Left lung (tissue), 10 donors: Measurements from ENCODE around the gene SPIN1. TPM values are rescaled to one million over a fixed set of nuclear protein-coding genes. Genes with fewer than 3 reads are reported as not detected.

ENCODE experiments used
- ATAC-seq: fragments of 200-7000 bp; cut with Tn5 transposase; one replicate; pipeline ENCODE4 v1.9.1; 2020; ENCODE audit warnings: moderate library complexity
- DNase-seq, 4 donors: peaks; one replicate each; pipeline ENCODE4 v3.0.0-alpha.2; 2013 to 2020
- H3K27ac ChIP-seq, 2 donors: fragments of 200-600 bp; sonication (generic) in 1 of 2; one replicate each; pipeline versions ENCODE4 v1.5.0 to v1.8.0; 2020 to 2021
- H3K27me3 ChIP-seq, 2 donors: fragments of 200-600 bp; sonication (generic) in 1 of 2; one replicate each; pipeline versions ENCODE4 v1.5.0 to v1.8.0; 2020 to 2021
- H3K36me3 ChIP-seq, 2 donors: fragments of 200-600 bp; sonication (generic) in 1 of 2; one replicate each; pipeline versions ENCODE4 v1.5.0 to v1.8.0; 2020 to 2021
- H3K4me1 ChIP-seq, 2 donors: fragments of 200-600 bp; one replicate each; pipeline ENCODE4 v1.8.0; 2021
- H3K4me3 ChIP-seq, 2 donors: fragments of 200-600 bp; sonication (generic) in 1 of 2; one replicate each; pipeline versions ENCODE4 v1.5.0 to v1.8.0; 2020 to 2021; ENCODE audit warnings: mild to moderate bottlenecking in 1 of 2
- H3K9me3 ChIP-seq, 2 donors: fragments of 200-600 bp; sonication (generic) in 1 of 2; one replicate each; pipeline versions ENCODE4 v1.5.0 to v1.8.0; 2020 to 2021
- intact Hi-C, 2 donors: fragments of 100-400 bp; cut with DNase I; formaldehyde crosslinking; loops; one replicate each; pipeline versions ENCODE4 v1.11.2 to v1.14.2; 2022
- polyA plus RNA-seq, 6 donors: library from polyadenylated mRNA; unstranded; fragments of 120-200 nt; gene quantifications; one replicate each; pipeline ENCODE4 v1.2.1, GENCODE V29; 2013; ENCODE audit not compliant: insufficient read length in 6 of 6
- total RNA-seq, 2 donors: library from RNA; stranded (reverse); fragmentation: NEBNext Ultra II Directional; extraction: Animal tissue kit (Norgen Biotek cat#: 25700); gene quantifications; one replicate each; pipeline ENCODE4 v1.2.1, GENCODE V29; 2021
- TF ChIP-seq, protein P1 (sequence below), 2 donors: fragments of 200-600 bp; sonication (generic) in 1 of 2; IDR thresholded peaks; one replicate each; pipeline versions ENCODE4 v1.5.0 to v1.8.0; 2021; ENCODE audit warnings: antibody characterized with exemption in 2 of 2
- donor health status: DM: no; HTN: yes; CAD: no.
- donor health status: DM: no; HTN: no; CAD: no.

SPIN1 gene
- total and polyA plus RNA-seq, 8 donors, result 56.1 to 171 (median 152) TPM

DNA sequence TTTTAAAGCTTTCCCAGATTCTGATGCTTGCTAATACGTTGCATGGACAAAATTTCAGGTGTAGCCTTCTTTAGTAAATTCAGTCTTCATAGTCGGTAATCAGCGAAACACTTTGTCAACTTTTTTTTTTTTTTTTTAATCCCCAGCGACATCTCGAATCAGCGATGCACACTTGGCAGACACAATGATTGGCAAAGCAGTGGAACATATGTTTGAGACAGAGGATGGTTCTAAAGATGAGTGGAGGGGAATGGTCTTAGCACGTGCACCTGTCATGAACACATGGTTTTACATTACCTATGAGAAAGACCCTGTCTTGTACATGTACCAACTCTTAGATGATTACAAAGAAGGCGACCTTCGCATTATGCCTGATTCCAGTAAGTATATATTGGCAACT lies 80.0 kb downstream of the SPIN1 start:
- no peak for ATAC-seq
- Histone ChIP-seq H3K36me3 (peaks cover 0 to 33% of the 10 kb centered on the region in 2 donors), H3K4me1 (no peaks in the 10 kb centered on the region), H3K9me3 (no peaks in the 10 kb centered on the region), H3K27ac (no peak overlapping the region), H3K27me3 (no peaks in the 10 kb centered on the region), H3K4me3 (no peak overlapping the region)
- DNase-seq, result no peak
- intact Hi-C loops, result no loop called here
- TF ChIP-seq, protein P1, sequence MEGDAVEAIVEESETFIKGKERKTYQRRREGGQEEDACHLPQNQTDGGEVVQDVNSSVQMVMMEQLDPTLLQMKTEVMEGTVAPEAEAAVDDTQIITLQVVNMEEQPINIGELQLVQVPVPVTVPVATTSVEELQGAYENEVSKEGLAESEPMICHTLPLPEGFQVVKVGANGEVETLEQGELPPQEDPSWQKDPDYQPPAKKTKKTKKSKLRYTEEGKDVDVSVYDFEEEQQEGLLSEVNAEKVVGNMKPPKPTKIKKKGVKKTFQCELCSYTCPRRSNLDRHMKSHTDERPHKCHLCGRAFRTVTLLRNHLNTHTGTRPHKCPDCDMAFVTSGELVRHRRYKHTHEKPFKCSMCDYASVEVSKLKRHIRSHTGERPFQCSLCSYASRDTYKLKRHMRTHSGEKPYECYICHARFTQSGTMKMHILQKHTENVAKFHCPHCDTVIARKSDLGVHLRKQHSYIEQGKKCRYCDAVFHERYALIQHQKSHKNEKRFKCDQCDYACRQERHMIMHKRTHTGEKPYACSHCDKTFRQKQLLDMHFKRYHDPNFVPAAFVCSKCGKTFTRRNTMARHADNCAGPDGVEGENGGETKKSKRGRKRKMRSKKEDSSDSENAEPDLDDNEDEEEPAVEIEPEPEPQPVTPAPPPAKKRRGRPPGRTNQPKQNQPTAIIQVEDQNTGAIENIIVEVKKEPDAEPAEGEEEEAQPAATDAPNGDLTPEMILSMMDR (IDR thresholded peaks at IDR 0.05), result no peak

GRCh38 chr9:88476491-88477271 lies 88.4 kb downstream of the SPIN1 start:
- intact Hi-C loops, result no loop called here
- DNase-seq (no peak), ATAC-seq (no peak)
- Histone ChIP-seq H3K4me1 (no peaks in the 10 kb centered on the region), H3K9me3 (no peaks in the 10 kb centered on the region), H3K4me3 (no peak overlapping the region), H3K27me3 (no peaks in the 10 kb centered on the region), H3K27ac (no peak overlapping the region), H3K36me3 (peaks cover 0 to 28% of the 10 kb centered on the region in 2 donors)
- TF ChIP-seq, protein P1 (IDR thresholded peaks at IDR 0.05), result no peak

DNA sequence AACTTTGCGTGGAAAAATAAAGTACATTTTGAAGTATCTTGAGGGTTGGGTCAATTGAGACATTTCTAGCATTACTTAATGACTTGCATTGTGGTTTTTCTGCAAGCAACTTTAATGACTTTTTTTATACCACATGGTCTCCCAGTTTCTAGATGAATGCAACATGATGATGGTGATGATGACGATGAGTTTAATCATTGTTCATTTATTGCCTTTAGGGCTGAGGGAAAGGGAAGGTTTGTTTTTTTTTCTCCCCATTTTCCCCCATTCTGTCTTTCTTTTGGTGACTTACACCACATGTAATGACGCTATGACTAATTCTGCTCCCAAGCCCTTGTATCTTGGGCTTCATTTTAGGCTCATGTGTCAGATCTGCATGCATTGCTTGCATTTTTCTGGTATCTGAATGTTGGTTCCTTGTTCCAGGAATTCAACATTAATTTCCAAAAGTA lies 89.1 kb downstream of the SPIN1 start:
- no peak overlapping the region for H3K27ac ChIP-seq
- no peaks in the 10 kb centered on the region for H3K9me3 ChIP-seq
- H3K4me3 ChIP-seq, result no peak overlapping the region
- H3K4me1 ChIP-seq, result no peaks in the 10 kb centered on the region
- intact Hi-C loops, result no loop called here
- H3K27me3 ChIP-seq, result no peaks in the 10 kb centered on the region
- DNase-seq (no peak), ATAC-seq (no peak)
- H3K36me3 ChIP-seq, result peaks cover 0 to 31% of the 10 kb centered on the region in 2 donors
- TF ChIP-seq, protein P1 (IDR thresholded peaks at IDR 0.05), result no peak

GRCh38 chr9:88478246-88478645 lies 90.0 kb downstream of the SPIN1 start:
- intact Hi-C loops, result no loop called here
- H3K4me3 ChIP-seq, result no peak overlapping the region
- ATAC-seq (no peak), DNase-seq (no peak)
- no peaks in the 10 kb centered on the region for H3K9me3 ChIP-seq
- H3K36me3 ChIP-seq, result peaks cover 0 to 30% of the 10 kb centered on the region in 2 donors
- no peak overlapping the region for H3K27ac ChIP-seq
- no peaks in the 10 kb centered on the region for H3K4me1 ChIP-seq
- no peaks in the 10 kb centered on the region for H3K27me3 ChIP-seq
- TF ChIP-seq, protein P1 (IDR thresholded peaks at IDR 0.05), result no peak

GRCh38 chr9:88481933-88482332 lies 93.7 kb downstream of the SPIN1 start:
- DNase-seq (no peak), ATAC-seq (no peak)
- H3K36me3 ChIP-seq, result peaks cover 0 to 22% of the 10 kb centered on the region in 2 donors
- H3K4me3 ChIP-seq, result no peak overlapping the region
- no peak overlapping the region for H3K27ac ChIP-seq
- TF ChIP-seq, protein P1 (IDR thresholded peaks at IDR 0.05), result no peak
- no peaks in the 10 kb centered on the region for H3K9me3 ChIP-seq
- no peaks in the 10 kb centered on the region for H3K27me3 ChIP-seq
- intact Hi-C loops, result no loop called here
- H3K4me1 ChIP-seq, result no peaks in the 10 kb centered on the region
